A549 (cell line): ENCODE data around the gene CHIT1. TPM values are rescaled to one million over a fixed set of nuclear protein-coding genes. Genes with fewer than 3 reads are reported as not detected.

Experiments
- ATAC-seq, 2 experiments: fragments of 200-7000 bp in 1 of 2; fragments of >200 bp in 1 of 2; cut with Nextera tagmentation in 1 of 2; cut with Tn5 transposase in 1 of 2; 3 replicates each; pipeline versions ENCODE4 v1.8.0 to v1.9.1; 2018 to 2020; ENCODE audit warnings: mild to moderate bottlenecking in 1 of 2, moderate library complexity in 1 of 2
- CTCF ChIA-PET: fragments of 300-600 bp; sonication (Branson Sonifier 250); formaldehyde crosslinking; extraction: SDS; loops from one replicate; lab custom pipeline; 2021; ENCODE audit warnings: antibody characterized with exemption, inconsistent platforms; lab: Yijun Ruan, JAX
- POLR2A ChIA-PET: fragments of 350-600 bp; formaldehyde crosslinking; extraction: SDS; loops from one replicate; lab custom pipeline; 2021; ENCODE audit warnings: antibody characterized with exemption, inconsistent platforms; lab: Yijun Ruan, JAX
- DNase-seq, 2 experiments: peaks; one replicate each; pipeline versions ENCODE4 v3.0.0 to v3.0.0-alpha.2; 2011 to 2016; ENCODE audit warnings: low read depth in 1 of 2, low spot score in 1 of 2
- FAIRE-seq: peaks from 2 replicates; lab custom pipeline; 2011; peaks lifted over from hg19 to GRCh38; lab: Jason Lieb, UNC
- H3K27ac ChIP-seq, 2 experiments: fragments of >200 bp; sonication (Bioruptor Twin); formaldehyde crosslinking; 3 replicates each; pipeline ENCODE4 v1.5.1; 2016 to 2017
- H3K4me1 ChIP-seq: fragments of >200 bp; sonication (Bioruptor Twin); formaldehyde crosslinking; 3 replicates; pipeline ENCODE4 v1.6.1; 2016
- H3K4me2 ChIP-seq: fragments of >200 bp; sonication (Bioruptor Twin); formaldehyde crosslinking; 3 replicates; pipeline ENCODE4 v1.6.1; 2016
- H3K4me3 ChIP-seq: fragments of >200 bp; sonication (Bioruptor Twin); formaldehyde crosslinking; 3 replicates; pipeline ENCODE4 v1.5.1; 2016
- H3K9me3 ChIP-seq: fragments of >200 bp; sonication (Bioruptor Twin); formaldehyde crosslinking; 3 replicates; pipeline ENCODE4 v1.6.1; 2016
- BCL3 ChIP-seq: fragments of >200 bp; sonication (Bioruptor Twin); formaldehyde crosslinking; IDR thresholded peaks from 3 replicates; pipeline ENCODE4 v1.6.1; 2016
- CBX2 ChIP-seq: fragments of 200-600 bp; sonication (generic); IDR thresholded peaks from 2 replicates; pipeline ENCODE4 v1.6.1; 2016; ENCODE audit warnings: low read depth, mild to moderate bottlenecking, borderline replicate concordance
- CBX8 ChIP-seq: fragments of 200-600 bp; sonication (generic); IDR thresholded peaks from 2 replicates; pipeline ENCODE4 v1.6.1; 2016
- CEBPB ChIP-seq, 2 experiments: fragments of >200 bp in 1 of 2; sonication (Bioruptor Twin) in 1 of 2; formaldehyde crosslinking in 1 of 2; IDR thresholded peaks; 2 replicates each; pipeline ENCODE4 v1.6.1; 2012 to 2016
- EHF ChIP-seq: fragments of 250-450 bp; sonication (Bioruptor Pico); IDR thresholded peaks from 2 replicates; pipeline ENCODE4 v1.5.0; 2020; ENCODE audit warnings: mild to moderate bottlenecking
- EHMT2 ChIP-seq: fragments of 200-600 bp; sonication (generic); IDR thresholded peaks from 2 replicates; pipeline ENCODE4 v1.6.1; 2016; ENCODE audit warnings: antibody characterized with exemption, low read depth, mild to moderate bottlenecking, moderate library complexity
- EP300 ChIP-seq, 2 experiments: fragments of >200 bp; sonication (Bioruptor Twin); formaldehyde crosslinking; IDR thresholded peaks; 2 replicates in 1 of 2; 3 replicates in 1 of 2; pipeline ENCODE4 v1.6.1; 2016 to 2017
- ESRRA ChIP-seq: fragments of 150-350 bp; IDR thresholded peaks from 2 replicates; pipeline ENCODE4 v1.6.1; 2014; ENCODE audit warnings: mild to moderate bottlenecking, low read length, borderline replicate concordance
- FOXS1 ChIP-seq: fragments of 250-450 bp; sonication (Bioruptor Pico); IDR thresholded peaks from 2 replicates; pipeline ENCODE4 v1.5.0; 2020; ENCODE audit warnings: mild to moderate bottlenecking, moderate library complexity
- HDAC2 ChIP-seq: fragments of 200-600 bp; sonication (generic); IDR thresholded peaks from 2 replicates; pipeline ENCODE4 v1.6.1; 2016
- HEYL ChIP-seq: fragments of 250-450 bp; sonication (Bioruptor Pico); IDR thresholded peaks from 2 replicates; pipeline ENCODE4 v1.8.0; 2021; ENCODE audit warnings: mild to moderate bottlenecking, moderate library complexity
- HMGXB4 ChIP-seq: fragments of 250-450 bp; sonication (Bioruptor Pico); IDR thresholded peaks from 2 replicates; pipeline ENCODE4 v1.5.0; 2021; ENCODE audit warnings: mild to moderate bottlenecking, moderate library complexity, borderline replicate concordance
- HOXB5 ChIP-seq: fragments of 250-450 bp; sonication (Bioruptor Pico); IDR thresholded peaks from 2 replicates; pipeline ENCODE4 v1.5.0; 2020; ENCODE audit warnings: mild to moderate bottlenecking, moderate library complexity
- JUN ChIP-seq, 2 experiments: fragments of >200 bp; sonication (Bioruptor Twin); formaldehyde crosslinking; IDR thresholded peaks; 2 replicates in 1 of 2; 3 replicates in 1 of 2; pipeline ENCODE4 v1.6.1; 2016 to 2017
- JUNB ChIP-seq: fragments of >200 bp; sonication (Bioruptor Twin); formaldehyde crosslinking; IDR thresholded peaks from 2 replicates; pipeline ENCODE4 v1.6.1; 2016
- KDM1A ChIP-seq: fragments of 200-600 bp; sonication (generic); IDR thresholded peaks from 2 replicates; pipeline ENCODE4 v1.6.1; 2016; ENCODE audit warnings: low read depth, mild to moderate bottlenecking
- KDM5A ChIP-seq: fragments of 200-600 bp; sonication (generic); IDR thresholded peaks from 2 replicates; pipeline ENCODE4 v1.6.1; 2016; ENCODE audit warnings: antibody characterized with exemption, mild to moderate bottlenecking
- MAZ ChIP-seq: fragments of 150-350 bp; IDR thresholded peaks from 2 replicates; pipeline ENCODE4 v1.6.1; 2014; ENCODE audit warnings: antibody characterized with exemption, low read depth, low read length, borderline replicate concordance
- MYC ChIP-seq: IDR thresholded peaks from 2 replicates; pipeline ENCODE4 v1.6.1; 2012; ENCODE audit warnings: mild to moderate bottlenecking, inconsistent platforms, low read length, improper control_type of control experiment, borderline replicate concordance
- NR3C1 ChIP-seq: fragments of >200 bp; sonication (Bioruptor Twin); formaldehyde crosslinking; IDR thresholded peaks from 3 replicates; pipeline ENCODE4 v1.6.1; 2017
- PHF8 ChIP-seq: fragments of 200-600 bp; sonication (generic); IDR thresholded peaks from 2 replicates; pipeline ENCODE4 v1.6.1; 2016; ENCODE audit warnings: low read depth, mild to moderate bottlenecking, antibody characterized with exemption, moderate library complexity, borderline replicate concordance
- POLR2AphosphoS2 ChIP-seq: conservative IDR thresholded peaks from 2 replicates; pipeline ENCODE4 v1.6.1; 2012; ENCODE audit warnings: low read length, improper control_type of control experiment, inconsistent platforms
- RAD21 ChIP-seq, 2 experiments: fragments of >200 bp in 1 of 2; sonication (Bioruptor Twin) in 1 of 2; formaldehyde crosslinking in 1 of 2; IDR thresholded peaks in 1 of 2; conservative IDR thresholded peaks in 1 of 2; 2 replicates in 1 of 2; 3 replicates in 1 of 2; pipeline ENCODE4 v1.6.1; 2012 to 2018; ENCODE audit warnings: inconsistent platforms in 1 of 2
- RNF2 ChIP-seq: fragments of 200-600 bp; sonication (generic); IDR thresholded peaks from 2 replicates; pipeline ENCODE4 v1.6.1; 2016; ENCODE audit warnings: low read depth, mild to moderate bottlenecking, antibody characterized with exemption, moderate library complexity, borderline replicate concordance
- SMC3 ChIP-seq: fragments of >200 bp; sonication (Bioruptor Twin); formaldehyde crosslinking; IDR thresholded peaks from 3 replicates; pipeline ENCODE4 v1.6.1; 2018; ENCODE audit warnings: inconsistent platforms
- TFCP2L1 ChIP-seq: fragments of 250-450 bp; sonication (Bioruptor Pico); IDR thresholded peaks from 2 replicates; pipeline ENCODE4 v1.5.0; 2021; ENCODE audit warnings: mild to moderate bottlenecking
- TP53 ChIP-seq: fragments of 250-450 bp; sonication (Bioruptor Pico); IDR thresholded peaks from 2 replicates; pipeline ENCODE4 v1.5.0; 2021; ENCODE audit warnings: mild to moderate bottlenecking, moderate library complexity
- ZC3H11A ChIP-seq: fragments of 450-650 bp; IDR thresholded peaks from 2 replicates; pipeline ENCODE4 v1.6.1; 2014; ENCODE audit warnings: antibody characterized with exemption, mild to moderate bottlenecking
- ZSCAN20 ChIP-seq: fragments of 250-450 bp; sonication (Bioruptor Pico); IDR thresholded peaks from 2 replicates; pipeline ENCODE4 v1.8.0; 2022; ENCODE audit warnings: mild to moderate bottlenecking, moderate library complexity
- WGBS: methylation state at CpG from one replicate; pipeline ENCODE4 v1.1.6; 2017; ENCODE audit errors: missing lambda C conversion rate; 5-methylcytosine and 5-hydroxymethylcytosine counted together
- polyA plus RNA-seq, 4 experiments: library from polyadenylated mRNA; depleted of rRNA in 3 of 4; stranded (reverse); fragments of >200 nt; fragmentation: RNase III in 1 of 4; extraction: RNeasy Plus Mini Kit Qiagen cat#74134 plus additional on column Dnase treatment in 1 of 4; gene quantifications; 2 replicates in 3 of 4; 3 replicates in 1 of 4; pipeline ENCODE4 v1.2.3, GENCODE V29; 2011 to 2017
- TF ChIP-seq, protein P1 (sequence below): IDR thresholded peaks from 2 replicates; pipeline ENCODE4 v1.6.1; 2012
- TF ChIP-seq, protein P2 (sequence below): IDR thresholded peaks from 2 replicates; pipeline ENCODE4 v1.6.1; 2012
- TF ChIP-seq, protein P3 (sequence below): fragments of 250-450 bp; sonication (Bioruptor Pico); IDR thresholded peaks from 2 replicates; pipeline ENCODE4 v1.5.0; 2020; ENCODE audit warnings: low read depth, mild to moderate bottlenecking, moderate library complexity

Gene CHIT1
- polyA plus RNA-seq, 2 of the 4 experiments (the other 2 are of a cell fraction), result not detected

- ChIA-PET POLR2A (no interaction called here), CTCF (interaction anchor here (1.0 to 3.6 kb wide), 6 partner anchors 14 to 146 kb away, joined by 3 to 15 read pairs (median 6); no protein-coding TSS in a partner anchor)
- 68% methylated on average over 4 of the region's 5 CpGs for WGBS
- TF ChIP-seq ESRRA (no peak), JUN (IDR thresholded peaks at IDR 0.05) (no peak), POLR2AphosphoS2 (no peak), ZC3H11A (no peak), ZSCAN20 (CRISPR knock-in tag) (no peak), NR3C1 (no peak), RNF2 (no peak), EHF (no peak), FOXS1 (CRISPR knock-in tag) (no peak), HDAC2 (no peak), MYC (no peak), JUNB (no peak), HEYL (CRISPR knock-in tag) (no peak), RAD21 (conservative IDR thresholded peaks at IDR 0.05 in 1 of 2, IDR thresholded peaks at IDR 0.05 in 1 of 2) (no peak), EHMT2 (no peak)
- H3K4me2 ChIP-seq, result no peak overlapping the region
- ATAC-seq (no peak), FAIRE-seq (no peak), DNase-seq (no peak)
- H3K27ac ChIP-seq, result no peak overlapping the region
- no peaks in the 10 kb centered on the region for H3K9me3 ChIP-seq
- no peak overlapping the region for H3K4me3 ChIP-seq
- H3K4me1 ChIP-seq, result no peaks in the 10 kb centered on the region
These were observed 43.4 kb downstream of the CHIT1 start for GRCh38 chr1:203186091-203186445.

DNA sequence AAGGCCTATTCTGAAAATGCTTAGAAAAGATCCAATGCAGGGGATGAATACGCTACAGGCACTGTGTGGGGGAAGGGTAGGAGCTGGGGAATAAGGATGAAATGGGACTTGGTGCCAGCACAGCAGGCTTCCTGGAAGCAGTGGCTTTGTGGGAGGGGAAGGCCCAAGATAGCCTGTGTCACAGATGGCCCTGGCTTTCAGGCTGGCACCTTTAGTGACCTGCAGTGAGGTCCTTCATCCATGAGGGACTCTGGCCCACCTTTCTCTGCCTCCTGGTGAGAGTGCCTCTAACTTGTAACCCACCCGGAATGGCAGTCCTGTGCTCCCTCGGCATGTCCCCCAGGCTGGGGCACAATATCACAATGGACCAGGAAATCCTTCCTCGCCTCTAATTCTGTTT is 43.9 kb downstream of the CHIT1 start:
- POLR2A ChIA-PET, result no interaction called here
- FAIRE-seq, result no peak
- Histone ChIP-seq H3K4me2 (no peak overlapping the region), H3K27ac (no peak overlapping the region)
- no peak for DNase-seq
- TF ChIP-seq JUNB (no peak), CBX2 (no peak), CEBPB (IDR thresholded peaks at IDR 0.05) (no peak), TFCP2L1 (CRISPR knock-in tag) (no peak), BCL3 (no peak), HMGXB4 (no peak), EP300 (IDR thresholded peaks at IDR 0.05) (no peak), CBX8 (no peak), MAZ (no peak), HOXB5 (CRISPR knock-in tag) (no peak), KDM1A (no peak), SMC3 (no peak), KDM5A (no peak), TP53 (CRISPR knock-in tag) (no peak), PHF8 (no peak)
- TF ChIP-seq, protein P1, sequence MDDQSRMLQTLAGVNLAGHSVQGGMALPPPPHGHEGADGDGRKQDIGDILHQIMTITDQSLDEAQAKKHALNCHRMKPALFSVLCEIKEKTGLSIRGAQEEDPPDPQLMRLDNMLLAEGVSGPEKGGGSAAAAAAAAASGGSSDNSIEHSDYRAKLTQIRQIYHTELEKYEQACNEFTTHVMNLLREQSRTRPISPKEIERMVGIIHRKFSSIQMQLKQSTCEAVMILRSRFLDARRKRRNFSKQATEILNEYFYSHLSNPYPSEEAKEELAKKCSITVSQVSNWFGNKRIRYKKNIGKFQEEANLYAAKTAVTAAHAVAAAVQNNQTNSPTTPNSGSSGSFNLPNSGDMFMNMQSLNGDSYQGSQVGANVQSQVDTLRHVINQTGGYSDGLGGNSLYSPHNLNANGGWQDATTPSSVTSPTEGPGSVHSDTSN, result no peak
- TF ChIP-seq, protein P2, sequence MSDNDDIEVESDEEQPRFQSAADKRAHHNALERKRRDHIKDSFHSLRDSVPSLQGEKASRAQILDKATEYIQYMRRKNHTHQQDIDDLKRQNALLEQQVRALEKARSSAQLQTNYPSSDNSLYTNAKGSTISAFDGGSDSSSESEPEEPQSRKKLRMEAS, result no peak
- TF ChIP-seq, protein P3, sequence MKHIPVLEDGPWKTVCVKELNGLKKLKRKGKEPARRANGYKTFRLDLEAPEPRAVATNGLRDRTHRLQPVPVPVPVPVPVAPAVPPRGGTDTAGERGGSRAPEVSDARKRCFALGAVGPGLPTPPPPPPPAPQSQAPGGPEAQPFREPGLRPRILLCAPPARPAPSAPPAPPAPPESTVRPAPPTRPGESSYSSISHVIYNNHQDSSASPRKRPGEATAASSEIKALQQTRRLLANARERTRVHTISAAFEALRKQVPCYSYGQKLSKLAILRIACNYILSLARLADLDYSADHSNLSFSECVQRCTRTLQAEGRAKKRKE (CRISPR knock-in tag), result no peak
- TF ChIP-seq, all 56 proteins: peak for 0
- no peaks in the 10 kb centered on the region for H3K4me1 ChIP-seq
- H3K4me3 ChIP-seq, result no peak overlapping the region
- CTCF ChIA-PET, result interaction anchor here (1.0 to 3.6 kb wide), 6 partner anchors 13 to 146 kb away, joined by 3 to 15 read pairs (median 6); no protein-coding TSS in a partner anchor
- ATAC-seq, result no peak
- H3K9me3 ChIP-seq, result no peaks in the 10 kb centered on the region
- 74% methylated on average over 4 of the region's 4 CpGs for WGBS
